ENCODE results near the gene FARP1. TPM values are rescaled to one million over a fixed set of nuclear protein-coding genes. Genes with fewer than 3 reads are reported as not detected.

Gene FARP1
- total and polyA plus RNA-seq, 10 of the 15 experiments (the other 5 are each of a cell fraction or from before 2014, with no cell fraction given), result 0.17 to 6.9 (median 0.68) TPM

DNA sequence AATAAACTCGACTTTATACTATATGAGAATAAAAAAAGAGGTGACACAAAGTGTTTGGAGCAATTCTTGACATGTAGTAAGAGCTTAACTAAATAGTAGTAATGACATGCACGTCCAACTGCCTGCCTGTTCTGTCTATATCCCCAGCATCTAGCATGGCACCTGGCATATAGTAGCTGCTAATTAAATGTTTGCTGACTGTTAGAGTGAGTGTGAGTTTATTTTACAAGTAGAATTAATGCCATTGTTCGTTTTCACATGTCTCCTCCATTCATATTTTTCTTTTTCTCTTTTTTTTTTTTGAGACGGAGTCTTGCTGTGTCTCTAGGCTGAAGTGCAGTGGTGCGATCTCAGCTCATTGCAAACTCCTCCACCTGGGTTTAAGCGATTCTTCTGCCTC lies 72.6 kb downstream of the FARP1 start:
- Histone ChIP-seq H3K27ac (ENCODE audit: control insufficient read depth, insufficient read depth) (no peak overlapping the region), H3K4me3 (no peak overlapping the region), H3K4me1 (ENCODE audit: control insufficient read depth, insufficient read depth, low read length) (no peaks in the 10 kb centered on the region), H2AFZ (ENCODE audit: control insufficient read depth, low read depth, low read length) (no peak overlapping the region), H3K27me3 (replicated peaks in 1 of 2; ENCODE audit: control insufficient read depth in 2 of 2, insufficient read depth in 2 of 2, low read length in 1 of 2) (no peaks in the 10 kb centered on the region), H3K4me2 (ENCODE audit: control insufficient read depth, insufficient read depth) (no peak overlapping the region), H3K9ac (ENCODE audit: control insufficient read depth, insufficient read depth, low read length) (no peak overlapping the region), H3K36me3 (ENCODE audit: control insufficient read depth in 2 of 2, insufficient read depth in 2 of 2, low read length in 1 of 2) (no peaks in the 10 kb centered on the region), H4K20me1 (ENCODE audit: control insufficient read depth, insufficient read depth) (no peaks in the 10 kb centered on the region), H3K9me3 (replicated peaks; ENCODE audit: control insufficient read depth, insufficient read depth, low read length) (no peaks in the 10 kb centered on the region; the same call in 2 of the 3 replicates), H3K79me2 (ENCODE audit: control insufficient read depth, insufficient read depth, low read length) (no peaks in the 10 kb centered on the region)
- BruUV-seq (replicated peaks), result no TSS peak
- no peak for TF ChIP-seq NR2C1 (IDR thresholded peaks at IDR 0.05)
- TF ChIP-seq FOXK2 (IDR thresholded peaks at IDR 0.05), result no peak
- TF ChIP-seq, protein P1, sequence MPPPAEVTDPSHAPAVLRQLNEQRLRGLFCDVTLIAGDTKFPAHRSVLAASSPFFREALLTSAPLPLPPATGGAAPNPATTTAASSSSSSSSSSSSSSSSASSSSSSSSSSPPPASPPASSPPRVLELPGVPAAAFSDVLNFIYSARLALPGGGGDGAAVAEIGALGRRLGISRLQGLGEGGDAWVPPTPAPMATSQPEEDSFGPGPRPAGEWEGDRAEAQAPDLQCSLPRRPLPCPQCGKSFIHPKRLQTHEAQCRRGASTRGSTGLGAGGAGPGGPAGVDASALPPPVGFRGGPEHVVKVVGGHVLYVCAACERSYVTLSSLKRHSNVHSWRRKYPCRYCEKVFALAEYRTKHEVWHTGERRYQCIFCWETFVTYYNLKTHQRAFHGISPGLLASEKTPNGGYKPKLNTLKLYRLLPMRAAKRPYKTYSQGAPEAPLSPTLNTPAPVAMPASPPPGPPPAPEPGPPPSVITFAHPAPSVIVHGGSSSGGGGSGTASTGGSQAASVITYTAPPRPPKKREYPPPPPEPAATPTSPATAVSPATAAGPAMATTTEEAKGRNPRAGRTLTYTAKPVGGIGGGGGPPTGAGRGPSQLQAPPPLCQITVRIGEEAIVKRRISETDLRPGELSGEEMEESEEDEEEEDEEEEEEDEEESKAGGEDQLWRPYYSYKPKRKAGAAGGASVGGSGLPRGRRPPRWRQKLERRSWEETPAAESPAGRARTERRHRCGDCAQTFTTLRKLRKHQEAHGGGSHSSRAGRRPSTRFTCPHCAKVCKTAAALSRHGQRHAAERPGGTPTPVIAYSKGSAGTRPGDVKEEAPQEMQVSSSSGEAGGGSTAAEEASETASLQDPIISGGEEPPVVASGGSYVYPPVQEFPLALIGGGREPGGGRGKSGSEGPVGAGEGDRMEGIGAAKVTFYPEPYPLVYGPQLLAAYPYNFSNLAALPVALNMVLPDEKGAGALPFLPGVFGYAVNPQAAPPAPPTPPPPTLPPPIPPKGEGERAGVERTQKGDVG (CRISPR knock-in tag; IDR thresholded peaks at IDR 0.05), result no peak
- no peak for TF ChIP-seq PKNOX1 (IDR thresholded peaks at IDR 0.05)
- no peak for TF ChIP-seq ESRRA (IDR thresholded peaks at IDR 0.05; ENCODE audit: low read length)
- TF ChIP-seq KAT2A (conservative IDR thresholded peaks at IDR 0.05; ENCODE audit: control insufficient read depth, low read depth, low read length), result no peak
- no peak for TF ChIP-seq MYC (IDR thresholded peaks at IDR 0.05; ENCODE audit: insufficient read depth, insufficient read length, insufficient replicate concordance, low read length, severe bottlenecking)
- TF ChIP-seq CBX3 (IDR thresholded peaks at IDR 0.05; ENCODE audit: borderline replicate concordance, low read depth), result no peak
- no peak for TF ChIP-seq EZH2 (IDR thresholded peaks at IDR 0.05; ENCODE audit: borderline replicate concordance, control insufficient read depth, low read depth, low read length)
- no peak for TF ChIP-seq ATF3 (IDR thresholded peaks at IDR 0.05; ENCODE audit: borderline replicate concordance, extremely low read depth, low read depth, low read length)
- no peak for TF ChIP-seq USF1 (IDR thresholded peaks at IDR 0.05; ENCODE audit: borderline replicate concordance, extremely low read length, insufficient read depth, low read depth, low read length)
- TF ChIP-seq ZNF622 (IDR thresholded peaks at IDR 0.05), result no peak
- no peak for TF ChIP-seq CEBPB (IDR thresholded peaks at IDR 0.05; ENCODE audit: borderline replicate concordance in 1 of 2, low read depth in 2 of 2, low read length in 2 of 2)
- TF ChIP-seq YBX1 (IDR thresholded peaks at IDR 0.05), result no peak
- no peak for TF ChIP-seq SMAD5 (IDR thresholded peaks at IDR 0.05; ENCODE audit: low read depth)
- ChIA-PET POLR2A (interaction anchor here (0.6 to 0.8 kb wide), 4 partner anchors 9 to 1001 kb away, joined by 3 to 9 read pairs (median 4); no protein-coding TSS in a partner anchor), SMC1A (ENCODE audit: uncharacterized antibody, unreplicated experiment) (interaction anchor here (1.0 to 3.6 kb wide), 6 partner anchors 10 to 66 kb away, joined by 3 to 31 read pairs (median 6); no protein-coding TSS in a partner anchor), RAD21 (ENCODE audit: unreplicated experiment) (interaction anchor here (1.1 to 2.1 kb wide), 5 partner anchors 14 to 78 kb away, joined by 3 to 13 read pairs (median 5); no protein-coding TSS in a partner anchor), CTCF (interaction anchor here (1.2 kb wide), 1 partner anchor 9 kb away, joined by 5 read pairs; no protein-coding TSS in a partner anchor)
- ATAC-seq (no peak), FAIRE-seq (no peak), DNase-seq (ENCODE audit: low read depth, low spot score) (no peak)
- in situ Hi-C loops (cut with MboI) (no loop called here), intact Hi-C loops (cut with micrococcal nuclease; ENCODE audit: unreplicated experiment) (no loop called here)
- 26% methylated on average over 5 of the region's 6 CpGs for WGBS (ENCODE audit: insufficient coverage, insufficient replicate concordance, low lambda C conversion rate, missing lambda C conversion rate)
